Duodenal mucosa (tissue), 2 donors: ENCODE data around the gene NPAS3.

Experiments
- H3K27ac ChIP-seq: one replicate; pipeline ENCODE4 v1.7.0; 2013; ENCODE audit warnings: low read depth, low read length
- H3K27me3 ChIP-seq, 2 donors: one replicate each; pipeline ENCODE4 v1.7.0; 2013; ENCODE audit warnings: low read length in 2 of 2, control low read depth in 1 of 2; ENCODE audit not compliant: insufficient read depth in 2 of 2, control insufficient read depth in 1 of 2
- H3K36me3 ChIP-seq, 2 donors: one replicate each; pipeline ENCODE4 v1.7.0; 2013; ENCODE audit warnings: low read length in 2 of 2, control low read depth in 1 of 2; ENCODE audit not compliant: insufficient read depth in 2 of 2, control insufficient read depth in 1 of 2
- H3K4me1 ChIP-seq, 2 donors: one replicate each; pipeline ENCODE4 v1.7.0; 2013; ENCODE audit warnings: low read length in 2 of 2, control low read depth in 1 of 2; ENCODE audit not compliant: insufficient read depth in 2 of 2, control insufficient read depth in 1 of 2
- H3K4me3 ChIP-seq, 2 donors: one replicate each; pipeline ENCODE4 v1.7.0; 2013; ENCODE audit warnings: low read length in 2 of 2, low read depth in 1 of 2
- H3K9ac ChIP-seq, 2 donors: one replicate each; pipeline ENCODE4 v1.7.0; 2013; ENCODE audit warnings: low read length in 2 of 2, low read depth in 1 of 2
- H3K9me3 ChIP-seq, 2 donors: one replicate each; pipeline ENCODE4 v1.7.0; 2013; ENCODE audit warnings: low read length in 2 of 2, control low read depth in 1 of 2; ENCODE audit not compliant: control insufficient read depth in 1 of 2

NPAS3 gene

GRCh38 chr14:33657476-33657875 is 718.8 kb downstream of the NPAS3 start:
- no peaks in the 10 kb centered on the region for H3K9me3 ChIP-seq
- H3K27me3 ChIP-seq = no peaks in the 10 kb centered on the region
- no peak overlapping the region for H3K4me3 ChIP-seq
- H3K27ac ChIP-seq = no peak overlapping the region
- no peaks in the 10 kb centered on the region for H3K36me3 ChIP-seq
- H3K9ac ChIP-seq = no peak overlapping the region
- H3K4me1 ChIP-seq = no peaks in the 10 kb centered on the region

- Histone ChIP-seq H3K9ac (no peak overlapping the region), H3K4me1 (no peaks in the 10 kb centered on the region), H3K9me3 (no peaks in the 10 kb centered on the region), H3K27ac (no peak overlapping the region), H3K36me3 (no peaks in the 10 kb centered on the region), H3K4me3 (no peak overlapping the region), H3K27me3 (no peaks in the 10 kb centered on the region)
Measured at GRCh38 chr14:33660248-33660647, 721.6 kb downstream of the NPAS3 start.

DNA sequence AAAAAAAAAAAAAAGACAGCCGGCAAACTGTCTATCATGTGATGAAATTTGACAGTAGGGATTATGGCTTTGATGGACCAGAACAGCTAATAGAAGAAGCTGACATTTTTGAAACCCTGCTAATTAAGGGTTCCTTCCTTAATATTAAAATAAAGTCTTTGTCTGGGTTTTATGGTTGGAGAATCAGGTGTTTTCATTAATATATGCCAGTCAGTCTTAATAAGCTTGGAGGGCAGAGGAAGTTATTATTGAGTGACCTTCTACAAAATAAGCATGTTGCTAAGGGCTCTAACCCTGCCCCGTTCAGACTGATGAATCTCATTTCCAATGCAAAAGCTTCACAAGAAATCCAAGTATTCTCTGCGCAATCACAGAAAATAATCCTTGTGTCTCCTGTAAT is 722.4 kb downstream of the NPAS3 start:
- Histone ChIP-seq H3K9me3 (no peaks in the 10 kb centered on the region), H3K9ac (no peak overlapping the region), H3K4me3 (no peak overlapping the region), H3K36me3 (no peaks in the 10 kb centered on the region), H3K4me1 (no peaks in the 10 kb centered on the region), H3K27me3 (no peaks in the 10 kb centered on the region), H3K27ac (no peak overlapping the region)

DNA sequence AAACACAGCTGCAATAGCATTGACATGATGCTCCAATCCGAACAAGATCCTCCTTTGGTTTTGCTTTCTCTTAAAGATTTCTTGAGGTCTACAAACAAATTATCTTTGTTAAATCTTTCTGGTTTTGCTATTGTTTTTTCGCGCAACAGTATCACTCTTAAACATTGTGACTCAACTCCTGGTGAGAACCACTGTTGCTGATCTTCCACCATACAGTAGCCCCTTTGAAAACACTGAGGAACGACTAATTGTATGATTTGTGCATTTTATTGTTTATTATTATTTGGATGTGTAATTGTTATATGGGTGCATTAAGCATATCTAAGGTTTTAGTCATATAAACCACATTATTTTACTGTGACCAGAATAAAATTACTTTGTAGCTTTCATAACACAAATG is 729.4 kb downstream of the NPAS3 start:
- Histone ChIP-seq H3K9me3 (no peaks in the 10 kb centered on the region), H3K4me3 (no peak overlapping the region), H3K9ac (no peak overlapping the region), H3K27ac (no peak overlapping the region), H3K27me3 (no peaks in the 10 kb centered on the region), H3K36me3 (no peaks in the 10 kb centered on the region), H3K4me1 (peaks cover 0 to 6% of the 10 kb centered on the region in 2 donors)

GRCh38 chr14:33669111-33669510 is 730.4 kb downstream of the NPAS3 start:
- no peak overlapping the region for H3K27ac ChIP-seq
- no peaks in the 10 kb centered on the region for H3K27me3 ChIP-seq
- no peak overlapping the region for H3K9ac ChIP-seq
- no peak overlapping the region for H3K4me3 ChIP-seq
- H3K36me3 ChIP-seq = no peaks in the 10 kb centered on the region
- H3K9me3 ChIP-seq = no peaks in the 10 kb centered on the region
- H3K4me1 ChIP-seq = peaks cover 0 to 6% of the 10 kb centered on the region in 2 donors

DNA sequence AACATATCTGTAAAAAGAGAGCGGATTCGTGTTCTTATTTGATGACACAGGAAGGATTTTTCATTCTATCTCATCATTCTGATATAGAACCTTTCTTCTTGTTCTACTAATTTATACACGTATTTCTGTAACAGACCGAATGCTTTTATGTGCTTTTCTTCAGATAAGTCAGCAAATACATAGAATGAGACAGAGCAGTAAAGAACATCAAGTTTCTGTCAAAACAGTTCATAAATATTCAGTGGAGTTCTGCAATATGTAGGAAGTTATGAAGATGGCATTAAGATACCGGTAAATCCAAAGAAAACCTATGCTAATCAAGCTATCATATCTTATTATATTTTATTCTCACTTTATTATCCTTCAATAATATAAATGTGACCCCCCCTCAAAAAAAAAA is 731.6 kb downstream of the NPAS3 start:
- no peaks in the 10 kb centered on the region for H3K27me3 ChIP-seq
- H3K4me3 ChIP-seq = no peak overlapping the region
- no peak overlapping the region for H3K27ac ChIP-seq
- H3K9me3 ChIP-seq = no peaks in the 10 kb centered on the region
- no peak overlapping the region for H3K9ac ChIP-seq
- H3K4me1 ChIP-seq = peaks cover 0 to 6% of the 10 kb centered on the region in 2 donors
- H3K36me3 ChIP-seq = no peaks in the 10 kb centered on the region

DNA sequence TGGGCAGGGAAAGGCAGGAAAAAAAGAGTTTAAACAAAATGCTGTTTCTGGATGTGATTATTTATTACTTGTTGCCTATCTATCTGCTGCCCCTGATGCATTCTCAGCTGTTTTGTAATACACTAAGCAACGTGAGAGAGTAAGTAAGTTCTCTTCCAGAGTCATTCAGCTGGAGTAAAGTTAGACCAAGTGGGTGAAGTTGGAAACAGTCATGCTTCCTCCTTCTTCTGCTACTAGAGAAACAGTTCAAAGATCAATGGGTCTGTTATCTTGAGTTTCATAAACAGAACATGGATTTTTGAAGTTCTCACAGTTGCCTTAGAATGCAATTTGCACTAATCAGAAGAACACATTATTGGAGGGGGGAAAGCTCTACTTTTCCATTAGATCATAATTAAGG is 732.9 kb downstream of the NPAS3 start:
- H3K9me3 ChIP-seq = no peaks in the 10 kb centered on the region
- H3K4me3 ChIP-seq = no peak overlapping the region
- H3K4me1 ChIP-seq = peaks cover 0 to 6% of the 10 kb centered on the region in 2 donors
- no peaks in the 10 kb centered on the region for H3K36me3 ChIP-seq
- H3K27me3 ChIP-seq = no peaks in the 10 kb centered on the region
- no peak overlapping the region for H3K27ac ChIP-seq
- H3K9ac ChIP-seq = no peak overlapping the region

GRCh38 chr14:33674927-33675326 is 736.2 kb downstream of the NPAS3 start:
- Histone ChIP-seq H3K4me1 (peaks cover 0 to 6% of the 10 kb centered on the region in 2 donors), H3K4me3 (no peak overlapping the region), H3K27me3 (no peaks in the 10 kb centered on the region), H3K9me3 (no peaks in the 10 kb centered on the region), H3K27ac (no peak overlapping the region), H3K9ac (no peak overlapping the region), H3K36me3 (no peaks in the 10 kb centered on the region)

DNA sequence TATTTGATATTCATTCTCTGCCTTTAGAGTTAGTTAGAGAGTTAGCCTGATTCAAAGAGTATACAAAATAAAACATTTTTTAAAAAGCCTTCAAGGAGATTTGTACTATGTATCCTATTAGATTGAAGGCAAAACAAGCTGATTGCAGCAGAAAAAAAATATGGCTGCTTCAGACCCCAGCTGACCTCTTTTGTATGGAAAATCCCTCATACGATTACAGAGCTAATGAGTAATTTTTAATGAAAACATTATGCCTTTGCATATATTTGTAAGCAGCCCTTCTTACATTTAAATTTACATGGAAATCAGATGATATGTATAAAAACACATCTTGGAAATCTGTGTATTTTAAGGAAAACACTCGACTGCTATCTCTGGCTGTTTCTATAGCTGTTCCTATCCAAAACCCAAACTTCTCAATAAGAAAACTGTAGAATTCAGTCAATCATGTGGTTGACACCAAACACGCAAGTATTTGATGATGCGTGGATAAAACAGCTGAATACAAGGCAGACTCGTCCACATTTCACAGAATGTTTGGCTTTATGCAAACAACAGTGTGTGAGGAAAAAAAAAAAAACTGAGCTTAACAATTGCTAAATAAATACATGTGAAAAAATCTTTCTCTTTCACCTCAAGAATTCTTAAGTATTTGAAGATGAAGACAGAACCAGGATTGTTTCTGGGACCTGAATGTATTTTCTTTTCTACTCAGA is 736.9 kb downstream of the NPAS3 start:
- Histone ChIP-seq H3K4me3 (no peak overlapping the region), H3K27me3 (no peaks in the 10 kb centered on the region), H3K9me3 (no peaks in the 10 kb centered on the region), H3K27ac (no peak overlapping the region), H3K4me1 (peaks cover 0 to 6% of the 10 kb centered on the region in 2 donors), H3K36me3 (no peaks in the 10 kb centered on the region), H3K9ac (no peak overlapping the region)

DNA sequence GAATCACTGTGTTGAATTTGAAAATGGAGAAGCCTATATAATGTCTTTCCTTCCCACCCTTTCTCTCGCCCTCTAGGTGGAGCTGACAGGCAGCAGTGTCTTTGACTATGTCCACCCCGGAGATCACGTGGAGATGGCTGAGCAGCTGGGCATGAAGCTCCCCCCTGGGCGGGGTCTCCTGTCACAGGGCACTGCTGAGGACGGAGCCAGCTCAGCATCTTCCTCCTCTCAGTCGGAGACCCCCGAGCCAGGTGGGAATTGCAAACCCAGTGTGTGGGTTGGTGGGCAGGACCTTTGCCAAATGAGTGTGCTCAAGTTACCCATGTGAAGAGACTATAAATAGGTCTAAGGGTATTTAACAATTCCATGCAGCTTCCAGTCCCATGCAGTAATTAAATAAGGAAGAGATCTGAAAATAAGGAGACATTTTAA is 737.5 kb downstream of the NPAS3 start:
- Histone ChIP-seq H3K9ac (no peak overlapping the region), H3K4me3 (no peak overlapping the region), H3K9me3 (no peaks in the 10 kb centered on the region), H3K27me3 (no peaks in the 10 kb centered on the region), H3K27ac (no peak overlapping the region), H3K4me1 (peaks cover 0 to 5% of the 10 kb centered on the region in 2 donors), H3K36me3 (no peaks in the 10 kb centered on the region)
